Subcutaneous abdominal adipose tissue (tissue), 5 donors: ENCODE measurements around the gene CLIC5.

ENCODE experiments used
- H3K27ac ChIP-seq: one replicate; pipeline ENCODE4 v1.7.0; 2013; ENCODE audit warnings: low read depth, mild to moderate bottlenecking, inconsistent platforms, low read length, moderate library complexity
- H3K27me3 ChIP-seq, 5 donors: one replicate each; pipeline ENCODE4 v1.7.0; 2013; ENCODE audit warnings: low read length in 5 of 5, inconsistent platforms in 1 of 5; ENCODE audit not compliant: control insufficient read depth in 5 of 5, insufficient read depth in 4 of 5
- H3K36me3 ChIP-seq, 5 donors: one replicate each; pipeline ENCODE4 v1.7.0; 2013; ENCODE audit warnings: low read length in 5 of 5; ENCODE audit not compliant: control insufficient read depth in 5 of 5, insufficient read depth in 5 of 5
- H3K4me1 ChIP-seq, 5 donors: one replicate each; pipeline ENCODE4 v1.7.0; 2013; ENCODE audit warnings: low read length in 5 of 5, mild to moderate bottlenecking in 3 of 5, moderate library complexity in 1 of 5; ENCODE audit not compliant: control insufficient read depth in 5 of 5, insufficient read depth in 5 of 5
- H3K4me3 ChIP-seq, 5 donors: one replicate each; pipeline ENCODE4 v1.7.0; 2013; ENCODE audit warnings: low read length in 5 of 5, low read depth in 1 of 5
- H3K9ac ChIP-seq, 5 donors: one replicate each; pipeline ENCODE4 v1.7.0; 2013; ENCODE audit warnings: low read length in 5 of 5, mild to moderate bottlenecking in 4 of 5, moderate library complexity in 3 of 5
- H3K9me3 ChIP-seq, 5 donors: one replicate each; pipeline ENCODE4 v1.7.0; 2013; ENCODE audit warnings: low read length in 5 of 5; ENCODE audit not compliant: control insufficient read depth in 5 of 5
- donor health status: healthy.
- donor health status: healthy.
- donor health status: healthy.
- donor health status: healthy.
- donor health status: healthy.

CLIC5 gene

GRCh38 chr6:46010270-46010669 lies 5.4 kb downstream of the CLIC5 start:
- no peak overlapping the region for H3K9ac ChIP-seq

GRCh38 chr6:46002264-46002663 lies 13.4 kb downstream of the CLIC5 start:
- peaks cover 0 to 2% (median 0%) of the 10 kb centered on the region in 5 donors for H3K9me3 ChIP-seq
- H3K27ac ChIP-seq = no peak overlapping the region
- H3K36me3 ChIP-seq = peaks cover 0 to 3% (median 0%) of the 10 kb centered on the region in 5 donors
- H3K4me1 ChIP-seq = peaks cover 0 to 2% (median 0%) of the 10 kb centered on the region in 5 donors
- no peak overlapping the region for H3K4me3 ChIP-seq
- H3K9ac ChIP-seq = no peak overlapping the region
- no peaks in the 10 kb centered on the region for H3K27me3 ChIP-seq

More at GRCh38 chr6:46010270-46010669, 5.4 kb downstream of the CLIC5 start:
- H3K27ac ChIP-seq = no peak overlapping the region
- no peaks in the 10 kb centered on the region for H3K9me3 ChIP-seq
- H3K27me3 ChIP-seq = peaks cover 0 to 19% (median 5%) of the 10 kb centered on the region in 5 donors
- H3K4me1 ChIP-seq = peaks cover 0 to 28% (median 10%) of the 10 kb centered on the region in 5 donors
- H3K36me3 ChIP-seq = no peaks in the 10 kb centered on the region
- no peak overlapping the region for H3K4me3 ChIP-seq

GRCh38 chr6:46000905-46001304 lies 14.8 kb downstream of the CLIC5 start:
- peaks cover 0 to 2% (median 0%) of the 10 kb centered on the region in 5 donors for H3K4me1 ChIP-seq
- H3K4me3 ChIP-seq = no peak overlapping the region
- no peak overlapping the region for H3K9ac ChIP-seq
- H3K27ac ChIP-seq = no peak overlapping the region
- peaks cover 0 to 3% (median 0%) of the 10 kb centered on the region in 5 donors for H3K36me3 ChIP-seq
- H3K9me3 ChIP-seq = peaks cover 0 to 2% (median 0%) of the 10 kb centered on the region in 5 donors
- no peaks in the 10 kb centered on the region for H3K27me3 ChIP-seq

GRCh38 chr6:45998524-45998923 lies 17.1 kb downstream of the CLIC5 start:
- H3K4me1 ChIP-seq = peaks cover 0 to 2% (median 0%) of the 10 kb centered on the region in 5 donors
- no peak overlapping the region for H3K9ac ChIP-seq
- no peak overlapping the region for H3K27ac ChIP-seq

GRCh38 chr6:45997875-45998506 lies 17.7 kb downstream of the CLIC5 start:
- H3K36me3 ChIP-seq = peaks cover 0 to 3% (median 0%) of the 10 kb centered on the region in 5 donors
- no peak overlapping the region for H3K4me3 ChIP-seq
- peaks cover 0 to 2% (median 0%) of the 10 kb centered on the region in 5 donors for H3K4me1 ChIP-seq
- no peaks in the 10 kb centered on the region for H3K27me3 ChIP-seq
- H3K9ac ChIP-seq = peak overlapping the region in 1 of 5 donors; percentile 0
- no peak overlapping the region for H3K27ac ChIP-seq
- peaks cover 0 to 2% (median 0%) of the 10 kb centered on the region in 5 donors for H3K9me3 ChIP-seq

More at GRCh38 chr6:45998524-45998923, 17.1 kb downstream of the CLIC5 start:
- peaks cover 0 to 3% (median 0%) of the 10 kb centered on the region in 5 donors for H3K36me3 ChIP-seq
- H3K4me3 ChIP-seq = no peak overlapping the region
- H3K9me3 ChIP-seq = peaks cover 0 to 2% (median 0%) of the 10 kb centered on the region in 5 donors
- no peaks in the 10 kb centered on the region for H3K27me3 ChIP-seq

GRCh38 chr6:45991189-45991588 lies 24.5 kb downstream of the CLIC5 start:
- peaks cover 0 to 23% (median 4%) of the 10 kb centered on the region in 5 donors for H3K4me1 ChIP-seq
- no peak overlapping the region for H3K27ac ChIP-seq
- H3K4me3 ChIP-seq = no peak overlapping the region
- no peak overlapping the region for H3K9ac ChIP-seq
- H3K27me3 ChIP-seq = no peaks in the 10 kb centered on the region
- H3K36me3 ChIP-seq = no peaks in the 10 kb centered on the region
- no peaks in the 10 kb centered on the region for H3K9me3 ChIP-seq

GRCh38 chr6:45990162-45990561 lies 25.5 kb downstream of the CLIC5 start:
- Histone ChIP-seq H3K9me3 (no peaks in the 10 kb centered on the region), H3K27ac (no peak overlapping the region), H3K9ac (no peak overlapping the region), H3K4me3 (no peak overlapping the region), H3K36me3 (no peaks in the 10 kb centered on the region), H3K27me3 (no peaks in the 10 kb centered on the region), H3K4me1 (peaks cover 0 to 23% (median 4%) of the 10 kb centered on the region in 5 donors)

GRCh38 chr6:45988635-45989034 lies 27.0 kb downstream of the CLIC5 start:
- no peak overlapping the region for H3K27ac ChIP-seq

GRCh38 chr6:45987856-45988255 lies 27.8 kb downstream of the CLIC5 start:
- H3K4me1 ChIP-seq = peaks cover 0 to 23% (median 4%) of the 10 kb centered on the region in 5 donors
- no peaks in the 10 kb centered on the region for H3K9me3 ChIP-seq
- H3K27ac ChIP-seq = no peak overlapping the region
- no peaks in the 10 kb centered on the region for H3K27me3 ChIP-seq
- no peaks in the 10 kb centered on the region for H3K36me3 ChIP-seq
- no peak overlapping the region for H3K9ac ChIP-seq
- no peak overlapping the region for H3K4me3 ChIP-seq

More at GRCh38 chr6:45988635-45989034, 27.0 kb downstream of the CLIC5 start:
- no peaks in the 10 kb centered on the region for H3K27me3 ChIP-seq
- H3K9ac ChIP-seq = no peak overlapping the region
- no peaks in the 10 kb centered on the region for H3K36me3 ChIP-seq
- H3K9me3 ChIP-seq = no peaks in the 10 kb centered on the region
- no peak overlapping the region for H3K4me3 ChIP-seq
- peaks cover 0 to 23% (median 4%) of the 10 kb centered on the region in 5 donors for H3K4me1 ChIP-seq

GRCh38 chr6:45986746-45987274 lies 28.9 kb downstream of the CLIC5 start:
- H3K4me1 ChIP-seq = peaks cover 0 to 23% (median 4%) of the 10 kb centered on the region in 5 donors
- no peak overlapping the region for H3K9ac ChIP-seq
- no peaks in the 10 kb centered on the region for H3K27me3 ChIP-seq
- no peaks in the 10 kb centered on the region for H3K36me3 ChIP-seq
- H3K4me3 ChIP-seq = no peak overlapping the region
- H3K27ac ChIP-seq = no peak overlapping the region
- H3K9me3 ChIP-seq = no peaks in the 10 kb centered on the region
